ENCODE measurements around the gene HRK.
A peak's percentile ranks its signal among the peaks of the same experiment; 100 is the strongest.

The HRK gene

GRCh38 chr12:116880213-116880816, 926 bp downstream of the HRK start:
- Histone ChIP-seq H3K4me3 (ENCODE audit: low read depth, low read length) (no peak overlapping the region), H3K27ac (no peak overlapping the region), H3K36me3 (replicated peaks) (no peaks in the 10 kb centered on the region), H3K27me3 (replicated peaks) (peaks cover 62% of the 10 kb centered on the region)
- no peak for TF ChIP-seq CTCF (IDR thresholded peaks at IDR 0.05; ENCODE audit: low read depth, low read length, missing control alignments)
- DNase-seq = no peak
- in situ Hi-C loops (cut with HindIII; ENCODE audit: low pct_ligation_motif_present, low sequenced_read_pairs) = no loop called here

- no peak for TF ChIP-seq CTCF (IDR thresholded peaks at IDR 0.05; ENCODE audit: low read depth, low read length, missing control alignments)
- H3K27me3 ChIP-seq (replicated peaks) = peaks cover 62% of the 10 kb centered on the region
- no peaks in the 10 kb centered on the region for H3K36me3 ChIP-seq (replicated peaks)
- no peak overlapping the region for H3K4me3 ChIP-seq (ENCODE audit: low read depth, low read length)
- in situ Hi-C loops (cut with HindIII; ENCODE audit: low pct_ligation_motif_present, low sequenced_read_pairs) = no loop called here
- no peak for DNase-seq
- H3K27ac ChIP-seq = no peak overlapping the region
Measured at GRCh38 chr12:116879509-116880212, 1.6 kb downstream of the HRK start.

- peaks cover 62% of the 10 kb centered on the region for H3K27me3 ChIP-seq (replicated peaks)
- DNase-seq = no peak
- H3K36me3 ChIP-seq (replicated peaks) = no peaks in the 10 kb centered on the region
- no peak for TF ChIP-seq CTCF (IDR thresholded peaks at IDR 0.05; ENCODE audit: low read depth, low read length, missing control alignments)
- peak overlapping the region; percentile 5 for H3K4me3 ChIP-seq (ENCODE audit: low read depth, low read length)
- in situ Hi-C loops (cut with HindIII; ENCODE audit: low pct_ligation_motif_present, low sequenced_read_pairs) = no loop called here
- no peak overlapping the region for H3K27ac ChIP-seq
Measured at GRCh38 chr12:116878567-116879508, 2.4 kb downstream of the HRK start.

GRCh38 chr12:116876151-116876869, 4.9 kb downstream of the HRK start:
- no peak for DNase-seq
- no peaks in the 10 kb centered on the region for H3K36me3 ChIP-seq (replicated peaks)
- in situ Hi-C loops (cut with HindIII; ENCODE audit: low pct_ligation_motif_present, low sequenced_read_pairs) = no loop called here
- H3K4me3 ChIP-seq (ENCODE audit: low read depth, low read length) = no peak overlapping the region
- peaks cover 41% of the 10 kb centered on the region for H3K27me3 ChIP-seq (replicated peaks)
- no peak for TF ChIP-seq CTCF (IDR thresholded peaks at IDR 0.05; ENCODE audit: low read depth, low read length, missing control alignments)
- H3K27ac ChIP-seq = no peak overlapping the region

GRCh38 chr12:116874324-116874995, 6.8 kb downstream of the HRK start:
- DNase-seq = no peak
- Histone ChIP-seq H3K4me3 (ENCODE audit: low read depth, low read length) (no peak overlapping the region), H3K27me3 (replicated peaks) (peaks cover 27% of the 10 kb centered on the region), H3K27ac (no peak overlapping the region), H3K36me3 (replicated peaks) (no peaks in the 10 kb centered on the region)
- no peak for TF ChIP-seq CTCF (IDR thresholded peaks at IDR 0.05; ENCODE audit: low read depth, low read length, missing control alignments)
- in situ Hi-C loops (cut with HindIII; ENCODE audit: low pct_ligation_motif_present, low sequenced_read_pairs) = no loop called here

Measured in brain microvascular endothelial cell (primary cell).